Keratinocyte (primary cell): ENCODE measurements around the gene AKR1C8.

ENCODE experiments used
- CTCF ChIP-seq, 3 experiments: IDR thresholded peaks in 1 of 3; conservative IDR thresholded peaks in 1 of 3; optimal IDR thresholded peaks in 1 of 3; 2 replicates in 2 of 3; 3 replicates in 1 of 3; pipeline versions ENCODE3 to v1.5.1; 2011; ENCODE audit warnings: low read length in 3 of 3, mild to moderate bottlenecking in 3 of 3, moderate library complexity in 2 of 3, control low read depth in 1 of 3, inconsistent platforms in 1 of 3; ENCODE audit not compliant: insufficient read depth in 2 of 3; ENCODE audit errors: extremely low read depth in 1 of 3
- EZH2 ChIP-seq: IDR thresholded peaks from one replicate; pipeline ENCODE4 v1.6.1; 2012; ENCODE audit warnings: inconsistent platforms, mild to moderate bottlenecking, low read length, moderate library complexity

DNA sequence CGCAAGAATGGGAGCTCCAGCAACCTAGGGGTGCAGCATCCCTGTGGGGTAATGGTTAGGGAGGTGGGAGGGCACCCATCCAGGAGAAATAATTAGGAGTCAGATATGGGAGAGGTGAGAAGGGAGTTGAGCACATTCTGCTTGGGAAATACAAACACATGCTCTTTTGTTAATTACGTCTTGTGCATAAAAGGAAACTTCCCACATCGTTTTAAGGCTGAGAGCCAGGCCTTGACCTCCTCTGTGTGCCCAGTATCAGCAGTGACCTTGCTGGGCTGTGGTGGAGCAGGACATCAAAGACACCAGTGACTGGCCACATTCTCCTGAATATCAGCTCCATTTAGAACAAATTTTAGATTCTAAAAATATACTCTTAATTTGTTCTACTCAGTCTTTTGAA is 34.3 kb upstream of the AKR1C8 start:
- no peak for TF ChIP-seq CTCF (optimal IDR thresholded peaks at IDR 0.05 in 1 of 3, IDR thresholded peaks at IDR 0.05 in 1 of 3, conservative IDR thresholded peaks at IDR 0.05 in 1 of 3; ENCODE audit: extremely low read depth in 1 of 3, insufficient read depth in 2 of 3, low read length in 3 of 3)
- TF ChIP-seq EZH2: no peak
